ENCODE data around the gene ADGRL2.

- TF ChIP-seq FOXP2 (optimal IDR thresholded peaks at IDR 0.05; ENCODE audit: control extremely low read depth, extremely low read length, insufficient read depth), result no peak
- TF ChIP-seq EZH2 (IDR thresholded peaks at IDR 0.05), result no peak
- TF ChIP-seq POLR2AphosphoS5 (IDR thresholded peaks at IDR 0.05; ENCODE audit: borderline replicate concordance, low read depth, low read length), result no peak
These were observed 40.1 kb downstream of the ADGRL2 start for GRCh38 chr1:81840805-81841204.

Measured in SK-N-MC (cell line).